IPS DF 6.9 (cell line): ENCODE results near the gene F11.

Experiments used
- DNase-seq: peaks from one replicate; pipeline ENCODE4 v3.0.0-alpha.2; 2013; ENCODE audit warnings: low read depth, low spot score
- H3K27ac ChIP-seq: one replicate; pipeline ENCODE4 v1.5.1; 2013; ENCODE audit warnings: low read length, control low read depth
- H3K27me3 ChIP-seq: 2 replicates; pipeline ENCODE4 v1.6.1; 2013; ENCODE audit warnings: mild to moderate bottlenecking, low read length; ENCODE audit not compliant: control insufficient read depth, insufficient read depth
- H3K36me3 ChIP-seq: 2 replicates; pipeline ENCODE4 v1.6.1; 2013; ENCODE audit warnings: low read length; ENCODE audit not compliant: control insufficient read depth, insufficient read depth
- H3K4me1 ChIP-seq: 2 replicates; pipeline ENCODE4 v1.6.1; 2013; ENCODE audit warnings: low read length; ENCODE audit not compliant: control insufficient read depth, insufficient read depth
- H3K4me3 ChIP-seq: 2 replicates; pipeline ENCODE4 v1.5.1; 2013; ENCODE audit warnings: mild to moderate bottlenecking, low read length
- H3K9me3 ChIP-seq: 2 replicates; pipeline ENCODE4 v1.6.1; 2013; ENCODE audit warnings: low read length, inconsistent platforms; ENCODE audit not compliant: control insufficient read depth, insufficient read depth
- WGBS: extraction: QIAGEN DNeasy Blood & Tissue Kit; methylation state at CpG from one replicate; pipeline ENCODE4 v1.1.7; 2013; ENCODE audit warnings: mixed read lengths, missing lambda C conversion rate; ENCODE audit not compliant: insufficient read length, insufficient coverage; 5-methylcytosine and 5-hydroxymethylcytosine counted together

F11 gene

GRCh38 chr4:186329372-186329771 is 63.4 kb downstream of the F11 start:
- Histone ChIP-seq H3K4me3 (no peak overlapping the region), H3K27me3 (no peaks in the 10 kb centered on the region), H3K36me3 (no peaks in the 10 kb centered on the region), H3K4me1 (no peaks in the 10 kb centered on the region), H3K27ac (no peak overlapping the region), H3K9me3 (no peaks in the 10 kb centered on the region)
- WGBS = no CpG with 5 or more reads among the region's 15 CpGs
- no peak for DNase-seq

- WGBS = 100% methylated on average over 2 of the region's 3 CpGs
- Histone ChIP-seq H3K9me3 (no peaks in the 10 kb centered on the region), H3K4me1 (no peaks in the 10 kb centered on the region), H3K4me3 (no peak overlapping the region), H3K27ac (no peak overlapping the region), H3K36me3 (no peaks in the 10 kb centered on the region), H3K27me3 (no peaks in the 10 kb centered on the region)
- DNase-seq = no peak
Observed at GRCh38 chr4:186330368-186330767, 64.4 kb downstream of the F11 start.

GRCh38 chr4:186335793-186336192 is 69.8 kb downstream of the F11 start:
- no peaks in the 10 kb centered on the region for H3K36me3 ChIP-seq
- H3K9me3 ChIP-seq = no peaks in the 10 kb centered on the region
- H3K4me3 ChIP-seq = no peak overlapping the region
- no peaks in the 10 kb centered on the region for H3K27me3 ChIP-seq
- DNase-seq = no peak
- WGBS = no CpG with 5 or more reads among the region's 1 CpG
- no peak overlapping the region for H3K27ac ChIP-seq
- no peaks in the 10 kb centered on the region for H3K4me1 ChIP-seq
